PC-3 (cell line): Measurements from ENCODE around the gene UBE2F.

Source experiments
- EZH2 ChIP-seq: fragments of 300-600 bp; sonication (generic); IDR thresholded peaks from one replicate; pipeline ENCODE4 v1.6.1; 2017; ENCODE audit warnings: antibody characterized with exemption, mild to moderate bottlenecking, low read length; ENCODE audit not compliant: unreplicated experiment
- EZH2phosphoT487 ChIP-seq: fragments of 300-600 bp; sonication (generic); IDR thresholded peaks from 2 replicates; pipeline ENCODE4 v1.6.1; 2018; ENCODE audit warnings: mild to moderate bottlenecking, antibody characterized with exemption, low read length, borderline replicate concordance
- TF ChIP-seq, protein P1 (sequence below): fragments of 300-600 bp; sonication (generic); conservative IDR thresholded peaks from 2 replicates; pipeline ENCODE4 v1.5.1; 2017; ENCODE audit warnings: antibody characterized with exemption, low read depth, mild to moderate bottlenecking, low read length

- TF ChIP-seq, protein P1, sequence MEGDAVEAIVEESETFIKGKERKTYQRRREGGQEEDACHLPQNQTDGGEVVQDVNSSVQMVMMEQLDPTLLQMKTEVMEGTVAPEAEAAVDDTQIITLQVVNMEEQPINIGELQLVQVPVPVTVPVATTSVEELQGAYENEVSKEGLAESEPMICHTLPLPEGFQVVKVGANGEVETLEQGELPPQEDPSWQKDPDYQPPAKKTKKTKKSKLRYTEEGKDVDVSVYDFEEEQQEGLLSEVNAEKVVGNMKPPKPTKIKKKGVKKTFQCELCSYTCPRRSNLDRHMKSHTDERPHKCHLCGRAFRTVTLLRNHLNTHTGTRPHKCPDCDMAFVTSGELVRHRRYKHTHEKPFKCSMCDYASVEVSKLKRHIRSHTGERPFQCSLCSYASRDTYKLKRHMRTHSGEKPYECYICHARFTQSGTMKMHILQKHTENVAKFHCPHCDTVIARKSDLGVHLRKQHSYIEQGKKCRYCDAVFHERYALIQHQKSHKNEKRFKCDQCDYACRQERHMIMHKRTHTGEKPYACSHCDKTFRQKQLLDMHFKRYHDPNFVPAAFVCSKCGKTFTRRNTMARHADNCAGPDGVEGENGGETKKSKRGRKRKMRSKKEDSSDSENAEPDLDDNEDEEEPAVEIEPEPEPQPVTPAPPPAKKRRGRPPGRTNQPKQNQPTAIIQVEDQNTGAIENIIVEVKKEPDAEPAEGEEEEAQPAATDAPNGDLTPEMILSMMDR, result no peak
- no peak for TF ChIP-seq EZH2
- no peak for TF ChIP-seq EZH2phosphoT487
Measured at GRCh38 chr2:237968048-237968862, 1.4 kb downstream of the UBE2F start.
